WTC11 (cell line): ENCODE data around the gene ZNF521. TPM values are rescaled to one million over a fixed set of nuclear protein-coding genes. Genes with fewer than 3 reads are reported as not detected.

ENCODE experiments used
- ATAC-seq: fragments of 200-7000 bp; cut with Tn5 transposase; 2 replicates; pipeline ENCODE4 v1.10.0; 2021; ENCODE audit warnings: mild to moderate bottlenecking, moderate library complexity
- CTCF ChIA-PET: fragments of 300-600 bp; sonication (Branson Sonifier 250); formaldehyde crosslinking; loops from one replicate; lab custom pipeline; 2021; ENCODE audit warnings: antibody characterized with exemption; lab: Charles Lee
- POLR2A ChIA-PET: fragments of 350-600 bp; sonication (Branson Sonifier 250); formaldehyde crosslinking; loops from one replicate; lab custom pipeline; 2021; ENCODE audit warnings: antibody characterized with exemption; lab: Charles Lee
- DNase-seq: peaks from one replicate; pipeline ENCODE4 v3.0.0; 2021; ENCODE audit warnings: low spot score
- H3K27ac Mint-ChIP-seq: 2 replicates; pipeline ENCODE4 v1.8.0; 2021; ENCODE audit warnings: mixed read lengths
- H3K27me3 Mint-ChIP-seq: 2 replicates; pipeline ENCODE4 v1.8.0; 2021; ENCODE audit warnings: low read depth, mild to moderate bottlenecking, moderate library complexity, mixed read lengths
- H3K36me3 Mint-ChIP-seq: 2 replicates; pipeline ENCODE4 v1.8.0; 2021; ENCODE audit warnings: mixed read lengths
- H3K4me1 Mint-ChIP-seq: 2 replicates; pipeline ENCODE4 v1.8.0; 2022; ENCODE audit warnings: mixed read lengths
- H3K4me3 Mint-ChIP-seq: 2 replicates; pipeline ENCODE4 v1.8.0; 2021; ENCODE audit warnings: mild to moderate bottlenecking, moderate library complexity, mixed read lengths
- H3K9me3 Mint-ChIP-seq: 2 replicates; pipeline ENCODE4 v1.8.0; 2021; ENCODE audit warnings: mixed read lengths
- CDX4 ChIP-seq: fragments of 250-450 bp; sonication (Bioruptor Pico); IDR thresholded peaks from 2 replicates; pipeline ENCODE4 v1.9.0; 2021; ENCODE audit warnings: moderate library complexity, mild to moderate bottlenecking, inconsistent platforms, borderline replicate concordance
- CREM ChIP-seq: sonication (generic); formaldehyde crosslinking; IDR thresholded peaks from 2 replicates; pipeline ENCODE4 v1.8.1; 2022; ENCODE audit warnings: mild to moderate bottlenecking, missing genetic modification reagents, moderate library complexity
- E2F5 ChIP-seq: sonication (generic); formaldehyde crosslinking; IDR thresholded peaks from 2 replicates; pipeline ENCODE4 v1.8.1; 2022; ENCODE audit warnings: mild to moderate bottlenecking, moderate library complexity, missing genetic modification reagents
- FOXP1 ChIP-seq: sonication (generic); formaldehyde crosslinking; IDR thresholded peaks from 2 replicates; pipeline ENCODE4 v1.8.0; 2022; ENCODE audit warnings: missing genetic modification reagents, mild to moderate bottlenecking, moderate library complexity, borderline replicate concordance
- NFATC4 ChIP-seq: fragments of 250-450 bp; sonication (Bioruptor Pico); IDR thresholded peaks from 2 replicates; pipeline ENCODE4 v1.9.0; 2021; ENCODE audit warnings: mild to moderate bottlenecking
- NFE2L1 ChIP-seq: sonication (generic); formaldehyde crosslinking; IDR thresholded peaks from 2 replicates; pipeline ENCODE4 v1.8.1; 2023; ENCODE audit warnings: missing genetic modification reagents
- RORB ChIP-seq: fragments of 250-450 bp; sonication (Bioruptor Pico); IDR thresholded peaks from 2 replicates; pipeline ENCODE4 v1.9.0; 2021; ENCODE audit warnings: mild to moderate bottlenecking
- ZBTB21 ChIP-seq: sonication (generic); formaldehyde crosslinking; IDR thresholded peaks from 2 replicates; pipeline ENCODE4 v1.8.1; 2023; ENCODE audit warnings: mild to moderate bottlenecking, missing genetic modification reagents, borderline replicate concordance
- ZNF121 ChIP-seq: sonication (generic); formaldehyde crosslinking; IDR thresholded peaks from 2 replicates; pipeline ENCODE4 v1.8.0; 2023; ENCODE audit warnings: missing genetic modification reagents
- ZNF263 ChIP-seq: sonication (generic); formaldehyde crosslinking; IDR thresholded peaks from 2 replicates; pipeline ENCODE4 v1.8.1; 2022; ENCODE audit warnings: low read depth, mild to moderate bottlenecking, moderate library complexity, missing genetic modification reagents
- ZNF416 ChIP-seq: fragments of 250-450 bp; sonication (Bioruptor Pico); IDR thresholded peaks from 2 replicates; pipeline ENCODE4 v1.9.0; 2021; ENCODE audit warnings: mild to moderate bottlenecking, inconsistent platforms
- total RNA-seq: library from RNA; stranded (reverse); gene quantifications from 3 replicates; pipeline ENCODE4 v1.2.3, GENCODE V29; 2021
- TF ChIP-seq, protein P1 (sequence below): sonication (generic); formaldehyde crosslinking; IDR thresholded peaks from 2 replicates; pipeline ENCODE4 v1.8.0; 2022; ENCODE audit warnings: missing genetic modification reagents
- TF ChIP-seq, protein P2 (sequence below): sonication (generic); formaldehyde crosslinking; conservative IDR thresholded peaks from 2 replicates; pipeline ENCODE4 v1.8.1; 2022; ENCODE audit warnings: mild to moderate bottlenecking, missing genetic modification reagents
- TF ChIP-seq, protein P3 (sequence below): sonication (generic); formaldehyde crosslinking; IDR thresholded peaks from 2 replicates; pipeline ENCODE4 v1.8.0; 2022; ENCODE audit warnings: mild to moderate bottlenecking, missing genetic modification reagents
- TF ChIP-seq, protein P4 (sequence below): sonication (generic); formaldehyde crosslinking; IDR thresholded peaks from 2 replicates; pipeline ENCODE4 v1.8.0; 2022; ENCODE audit warnings: mild to moderate bottlenecking, missing genetic modification reagents
- TF ChIP-seq, protein P5 (sequence below): fragments of 250-450 bp; sonication (Bioruptor Pico); conservative IDR thresholded peaks from 2 replicates; pipeline ENCODE4 v1.9.0; 2021; ENCODE audit warnings: mild to moderate bottlenecking
- TF ChIP-seq, protein P6 (sequence below): sonication (generic); formaldehyde crosslinking; IDR thresholded peaks from 2 replicates; pipeline ENCODE4 v1.8.0; 2022; ENCODE audit warnings: mild to moderate bottlenecking, missing genetic modification reagents

ZNF521 gene
- total RNA-seq, 1 experiment from 2014 or later: 15.3 TPM

- ATAC-seq (no peak), DNase-seq (no peak)
- Mint-ChIP-seq H3K36me3 (no peaks in the 10 kb centered on the region), H3K4me1 (peaks cover 15% of the 10 kb centered on the region), H3K27me3 (no peaks in the 10 kb centered on the region), H3K27ac (no peak overlapping the region), H3K9me3 (no peaks in the 10 kb centered on the region), H3K4me3 (no peak overlapping the region)
- POLR2A ChIA-PET: no interaction called here
- TF ChIP-seq ZBTB21 (CRISPR knock-in tag): no peak
- no peak for TF ChIP-seq NFATC4 (CRISPR knock-in tag)
- TF ChIP-seq, protein P1, sequence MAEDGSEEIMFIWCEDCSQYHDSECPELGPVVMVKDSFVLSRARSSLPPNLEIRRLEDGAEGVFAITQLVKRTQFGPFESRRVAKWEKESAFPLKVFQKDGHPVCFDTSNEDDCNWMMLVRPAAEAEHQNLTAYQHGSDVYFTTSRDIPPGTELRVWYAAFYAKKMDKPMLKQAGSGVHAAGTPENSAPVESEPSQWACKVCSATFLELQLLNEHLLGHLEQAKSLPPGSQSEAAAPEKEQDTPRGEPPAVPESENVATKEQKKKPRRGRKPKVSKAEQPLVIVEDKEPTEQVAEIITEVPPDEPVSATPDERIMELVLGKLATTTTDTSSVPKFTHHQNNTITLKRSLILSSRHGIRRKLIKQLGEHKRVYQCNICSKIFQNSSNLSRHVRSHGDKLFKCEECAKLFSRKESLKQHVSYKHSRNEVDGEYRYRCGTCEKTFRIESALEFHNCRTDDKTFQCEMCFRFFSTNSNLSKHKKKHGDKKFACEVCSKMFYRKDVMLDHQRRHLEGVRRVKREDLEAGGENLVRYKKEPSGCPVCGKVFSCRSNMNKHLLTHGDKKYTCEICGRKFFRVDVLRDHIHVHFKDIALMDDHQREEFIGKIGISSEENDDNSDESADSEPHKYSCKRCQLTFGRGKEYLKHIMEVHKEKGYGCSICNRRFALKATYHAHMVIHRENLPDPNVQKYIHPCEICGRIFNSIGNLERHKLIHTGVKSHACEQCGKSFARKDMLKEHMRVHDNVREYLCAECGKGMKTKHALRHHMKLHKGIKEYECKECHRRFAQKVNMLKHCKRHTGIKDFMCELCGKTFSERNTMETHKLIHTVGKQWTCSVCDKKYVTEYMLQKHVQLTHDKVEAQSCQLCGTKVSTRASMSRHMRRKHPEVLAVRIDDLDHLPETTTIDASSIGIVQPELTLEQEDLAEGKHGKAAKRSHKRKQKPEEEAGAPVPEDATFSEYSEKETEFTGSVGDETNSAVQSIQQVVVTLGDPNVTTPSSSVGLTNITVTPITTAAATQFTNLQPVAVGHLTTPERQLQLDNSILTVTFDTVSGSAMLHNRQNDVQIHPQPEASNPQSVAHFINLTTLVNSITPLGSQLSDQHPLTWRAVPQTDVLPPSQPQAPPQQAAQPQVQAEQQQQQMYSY (CRISPR knock-in tag): no peak
- TF ChIP-seq E2F5 (CRISPR knock-in tag): no peak
- no peak for TF ChIP-seq ZNF416 (CRISPR knock-in tag)
- TF ChIP-seq, protein P2, sequence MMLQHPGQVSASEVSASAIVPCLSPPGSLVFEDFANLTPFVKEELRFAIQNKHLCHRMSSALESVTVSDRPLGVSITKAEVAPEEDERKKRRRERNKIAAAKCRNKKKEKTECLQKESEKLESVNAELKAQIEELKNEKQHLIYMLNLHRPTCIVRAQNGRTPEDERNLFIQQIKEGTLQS: no peak
- TF ChIP-seq ZNF263 (CRISPR knock-in tag): no peak
- TF ChIP-seq, protein P3, sequence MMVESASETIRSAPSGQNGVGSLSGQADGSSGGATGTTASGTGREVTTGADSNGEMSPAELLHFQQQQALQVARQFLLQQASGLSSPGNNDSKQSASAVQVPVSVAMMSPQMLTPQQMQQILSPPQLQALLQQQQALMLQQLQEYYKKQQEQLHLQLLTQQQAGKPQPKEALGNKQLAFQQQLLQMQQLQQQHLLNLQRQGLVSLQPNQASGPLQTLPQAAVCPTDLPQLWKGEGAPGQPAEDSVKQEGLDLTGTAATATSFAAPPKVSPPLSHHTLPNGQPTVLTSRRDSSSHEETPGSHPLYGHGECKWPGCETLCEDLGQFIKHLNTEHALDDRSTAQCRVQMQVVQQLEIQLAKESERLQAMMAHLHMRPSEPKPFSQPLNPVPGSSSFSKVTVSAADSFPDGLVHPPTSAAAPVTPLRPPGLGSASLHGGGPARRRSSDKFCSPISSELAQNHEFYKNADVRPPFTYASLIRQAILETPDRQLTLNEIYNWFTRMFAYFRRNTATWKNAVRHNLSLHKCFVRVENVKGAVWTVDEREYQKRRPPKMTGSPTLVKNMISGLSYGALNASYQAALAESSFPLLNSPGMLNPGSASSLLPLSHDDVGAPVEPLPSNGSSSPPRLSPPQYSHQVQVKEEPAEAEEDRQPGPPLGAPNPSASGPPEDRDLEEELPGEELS (CRISPR knock-in tag): no peak
- no peak for TF ChIP-seq ZNF121 (CRISPR knock-in tag)
- TF ChIP-seq CDX4 (CRISPR knock-in tag): no peak
- TF ChIP-seq, protein P4, sequence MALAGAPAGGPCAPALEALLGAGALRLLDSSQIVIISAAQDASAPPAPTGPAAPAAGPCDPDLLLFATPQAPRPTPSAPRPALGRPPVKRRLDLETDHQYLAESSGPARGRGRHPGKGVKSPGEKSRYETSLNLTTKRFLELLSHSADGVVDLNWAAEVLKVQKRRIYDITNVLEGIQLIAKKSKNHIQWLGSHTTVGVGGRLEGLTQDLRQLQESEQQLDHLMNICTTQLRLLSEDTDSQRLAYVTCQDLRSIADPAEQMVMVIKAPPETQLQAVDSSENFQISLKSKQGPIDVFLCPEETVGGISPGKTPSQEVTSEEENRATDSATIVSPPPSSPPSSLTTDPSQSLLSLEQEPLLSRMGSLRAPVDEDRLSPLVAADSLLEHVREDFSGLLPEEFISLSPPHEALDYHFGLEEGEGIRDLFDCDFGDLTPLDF (CRISPR knock-in tag): no peak
- TF ChIP-seq NFE2L1 (CRISPR knock-in tag): no peak
- TF ChIP-seq, protein P5, sequence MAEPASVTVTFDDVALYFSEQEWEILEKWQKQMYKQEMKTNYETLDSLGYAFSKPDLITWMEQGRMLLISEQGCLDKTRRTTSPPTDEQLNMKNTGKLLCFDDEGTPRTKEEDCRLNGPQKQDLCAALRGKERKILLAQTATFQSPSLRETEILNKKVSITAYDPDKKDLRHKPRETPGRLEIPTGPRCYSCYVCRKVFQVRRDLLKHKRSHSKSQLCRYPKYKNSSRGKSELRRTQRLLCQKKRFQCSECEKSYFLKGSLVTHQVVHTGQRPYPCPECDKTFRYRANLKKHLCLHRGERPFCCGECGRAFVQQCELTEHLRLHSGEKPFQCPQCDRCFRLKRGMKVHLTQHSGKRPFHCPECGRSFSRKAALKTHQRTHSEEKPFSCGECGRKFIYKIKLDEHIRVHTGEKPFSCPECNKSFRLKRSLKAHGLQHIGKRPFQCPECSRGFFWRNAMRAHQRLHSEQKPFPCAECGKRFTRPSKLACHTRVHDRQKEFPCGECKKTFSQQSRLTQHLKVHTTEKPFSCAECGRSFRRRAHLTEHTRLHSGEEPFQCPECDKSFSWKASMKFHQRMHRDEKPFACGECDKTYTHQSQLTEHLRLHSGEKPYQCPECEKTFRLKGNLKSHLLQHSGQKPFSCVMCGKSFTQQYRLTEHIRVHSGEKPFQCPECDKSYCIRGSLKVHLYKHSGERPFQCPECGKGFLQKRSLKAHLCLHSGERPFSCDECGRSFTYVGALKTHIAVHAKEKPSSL (CRISPR knock-in tag): no peak
- TF ChIP-seq RORB: no peak
- no peak for TF ChIP-seq CREM (CRISPR knock-in tag)
- TF ChIP-seq, protein P6, sequence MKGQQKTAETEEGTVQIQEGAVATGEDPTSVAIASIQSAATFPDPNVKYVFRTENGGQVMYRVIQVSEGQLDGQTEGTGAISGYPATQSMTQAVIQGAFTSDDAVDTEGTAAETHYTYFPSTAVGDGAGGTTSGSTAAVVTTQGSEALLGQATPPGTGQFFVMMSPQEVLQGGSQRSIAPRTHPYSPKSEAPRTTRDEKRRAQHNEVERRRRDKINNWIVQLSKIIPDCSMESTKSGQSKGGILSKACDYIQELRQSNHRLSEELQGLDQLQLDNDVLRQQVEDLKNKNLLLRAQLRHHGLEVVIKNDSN (CRISPR knock-in tag): no peak
- no peak for TF ChIP-seq FOXP1 (CRISPR knock-in tag)
- CTCF ChIA-PET: no interaction called here
Observed at GRCh38 chr18:25081001-25081400, 271.0 kb downstream of the ZNF521 start.
